Cardiac fibroblast (primary cell): Measurements from ENCODE around the gene LBP.
A peak's percentile ranks its signal among the peaks of the same experiment; 100 is the strongest.
"Not testable (repeated sequence)": the region's sequence is repeated elsewhere in the genome, so short reads cannot be mapped to it uniquely, and the experiment has no call there.

Experiments
- DNase-seq, 2 donors: peaks; one replicate each; pipeline versions ENCODE4 v3.0.0 to v3.0.0-alpha.2; 2010; ENCODE audit warnings: low read depth in 2 of 2
- H3K4me3 ChIP-seq, 2 donors: replicated peaks in 1 of 2; 1 replicate in 1 of 2; 2 replicates in 1 of 2; pipeline ENCODE4 v1.5.1; 2011; ENCODE audit warnings: low read depth in 2 of 2, low read length in 2 of 2, mild to moderate bottlenecking in 2 of 2, moderate library complexity in 1 of 2
- CTCF ChIP-seq: IDR thresholded peaks from one replicate; pipeline ENCODE4 v1.5.1; 2011; ENCODE audit warnings: low read depth, mild to moderate bottlenecking, low read length, inconsistent platforms

LBP gene

GRCh38 chr20:38338849-38339520 is 7.3 kb upstream of the LBP start:
- no peak overlapping the region for H3K4me3 ChIP-seq
- DNase-seq = peak; percentile 44 to 46
- peak; percentile 32 for TF ChIP-seq CTCF

GRCh38 chr20:38339521-38339896 is 6.8 kb upstream of the LBP start:
- DNase-seq, H3K4me3 ChIP-seq: not testable (repeated sequence)

GRCh38 chr20:38339997-38340396 is 6.3 kb upstream of the LBP start:
- no peak for DNase-seq
- TF ChIP-seq CTCF = no peak
- no peak overlapping the region for H3K4me3 ChIP-seq

- no peak for TF ChIP-seq CTCF
- no peak overlapping the region for H3K4me3 ChIP-seq
- no peak for DNase-seq
Measured at GRCh38 chr20:38340693-38341092, 5.6 kb upstream of the LBP start.

GRCh38 chr20:38342216-38342615 is 4.1 kb upstream of the LBP start:
- H3K4me3 ChIP-seq = no peak overlapping the region
- DNase-seq = no peak
- no peak for TF ChIP-seq CTCF

GRCh38 chr20:38342713-38343310 is 3.5 kb upstream of the LBP start:
- no peak for TF ChIP-seq CTCF
- no peak for DNase-seq
- no peak overlapping the region for H3K4me3 ChIP-seq

GRCh38 chr20:38343311-38344106 is 2.8 kb upstream of the LBP start:
- no peak overlapping the region for H3K4me3 ChIP-seq
- TF ChIP-seq CTCF = no peak
- DNase-seq = peak; percentile 61 to 74
